ENCODE results near the gene TMEM44. TPM values are rescaled to one million over a fixed set of nuclear protein-coding genes. Genes with fewer than 3 reads are reported as not detected.

The TMEM44 gene
- 10 to 100 TPM in 1 of 3 donors, 1 to 10 TPM in 2; 9.4 to 12.8 (median 9.6) TPM for total RNA-seq

GRCh38 chr3:194633349-194634004, at the start of gene TMEM44:
Gene TMEM44 (minus strand): TSS chr3:194633419. CDS start chr3:194633215, 204 bp downstream.
- no peaks in the 10 kb centered on the region for H3K9me3 ChIP-seq
- H3K4me1 ChIP-seq = no peaks in the 10 kb centered on the region
- DNase-seq (ENCODE audit: low spot score in 2 of 2) = peak; percentile 45 to 66
- peak within 1 kb of the TSS; percentile 69 to 89 for H3K27ac ChIP-seq
- H3K36me3 ChIP-seq = no peaks in the 10 kb centered on the region
- peak within 1 kb of the TSS; percentile 56 to 88 (median 72) for H3K4me3 ChIP-seq
- TF ChIP-seq POLR2A (IDR thresholded peaks at IDR 0.05) (no peak), POLR2AphosphoS5 (IDR thresholded peaks at IDR 0.05) (peak; percentile 19 to 46 (median 35)), CTCF (IDR thresholded peaks at IDR 0.05) (peak; percentile 19 to 42 (median 37))
- H3K27me3 ChIP-seq = no peaks in the 10 kb centered on the region
- intact Hi-C loops (cut with DNase I; ENCODE audit: low total_unique reads) = no loop called here

- peak; percentile 75 to 89 for DNase-seq (ENCODE audit: low spot score in 2 of 2)
- no peaks in the 10 kb centered on the region for H3K9me3 ChIP-seq
- H3K27me3 ChIP-seq = no peaks in the 10 kb centered on the region
- no peaks in the 10 kb centered on the region for H3K36me3 ChIP-seq
- TF ChIP-seq POLR2AphosphoS5 (IDR thresholded peaks at IDR 0.05) (peak; percentile 30 to 74 (median 55)), CTCF (IDR thresholded peaks at IDR 0.05) (peak; percentile 76 to 99 (median 96)), POLR2A (IDR thresholded peaks at IDR 0.05) (no peak)
- intact Hi-C loops (cut with DNase I; ENCODE audit: low total_unique reads) = loop anchor here (10.0 kb wide), 2 partner anchors 422 to 842 kb away; no protein-coding TSS in a partner anchor
- H3K4me3 ChIP-seq = no peak overlapping the region
- H3K4me1 ChIP-seq = peaks cover 0 to 5% of the 10 kb centered on the region in 2 donors
- H3K27ac ChIP-seq = peak overlapping the region; percentile 57 to 62
Measured at GRCh38 chr3:194682694-194683310, 49.6 kb upstream of the TMEM44 start.

- Histone ChIP-seq H3K27ac (peak overlapping the region; percentile 57 to 62), H3K36me3 (no peaks in the 10 kb centered on the region), H3K4me1 (peaks cover 0 to 5% of the 10 kb centered on the region in 2 donors), H3K9me3 (no peaks in the 10 kb centered on the region), H3K4me3 (no peak overlapping the region), H3K27me3 (no peaks in the 10 kb centered on the region)
- intact Hi-C loops (cut with DNase I; ENCODE audit: low total_unique reads) = loop anchor here (10.0 kb wide), 2 partner anchors 423 to 843 kb away; no protein-coding TSS in a partner anchor
- TF ChIP-seq CTCF (IDR thresholded peaks at IDR 0.05) (no peak), POLR2A (IDR thresholded peaks at IDR 0.05) (no peak), POLR2AphosphoS5 (IDR thresholded peaks at IDR 0.05) (no peak)
- DNase-seq (ENCODE audit: low spot score in 2 of 2) = no peak
Measured at GRCh38 chr3:194682189-194682693, 49.0 kb upstream of the TMEM44 start.

GRCh38 chr3:194680888-194681615, 47.8 kb upstream of the TMEM44 start:
- H3K9me3 ChIP-seq = no peaks in the 10 kb centered on the region
- no peak for DNase-seq (ENCODE audit: low spot score in 2 of 2)
- TF ChIP-seq POLR2A (IDR thresholded peaks at IDR 0.05) (no peak), POLR2AphosphoS5 (IDR thresholded peaks at IDR 0.05) (no peak), CTCF (IDR thresholded peaks at IDR 0.05) (no peak)
- H3K27me3 ChIP-seq = no peaks in the 10 kb centered on the region
- no peak overlapping the region for H3K4me3 ChIP-seq
- no peak overlapping the region for H3K27ac ChIP-seq
- no peaks in the 10 kb centered on the region for H3K36me3 ChIP-seq
- intact Hi-C loops (cut with DNase I; ENCODE audit: low total_unique reads) = loop anchor here (10.0 kb wide), 2 partner anchors 424 to 844 kb away; no protein-coding TSS in a partner anchor
- H3K4me1 ChIP-seq = peaks cover 0 to 5% of the 10 kb centered on the region in 2 donors
